Stimulated activated CD4-positive, alpha-beta T cell treated with anti-CD3 and anti-CD28 coated beads, Interleukin-1b, Interleukin-23, amount 100 ng/mL, for 24 hours (primary cell): ENCODE data around the gene ZNF627.
"Not testable (repeated sequence)": the region's sequence is repeated elsewhere in the genome, so short reads cannot be mapped to it uniquely, and the experiment has no call there.

ENCODE experiments used
- DNase-seq, 4 experiments: peaks; one replicate each; pipeline ENCODE4 v3.0.0-alpha.2; 2020; ENCODE audit warnings: low read depth in 4 of 4, low spot score in 1 of 4

Gene ZNF627

GRCh38 chr19:11597202-11598102 is at the start of gene ZNF627:
ZNF627 (plus strand) TSS chr19:11597483; CDS start chr19:11597628, 145 bp downstream.
- peak; percentile 89 to 99 (median 94) for DNase-seq

GRCh38 chr19:11547929-11548700 is 49.2 kb upstream of the ZNF627 start:
- no peak for DNase-seq

- no peak for DNase-seq
Measured at GRCh38 chr19:11549386-11549953, 47.8 kb upstream of the ZNF627 start.

GRCh38 chr19:11550265-11550664 is 47.0 kb upstream of the ZNF627 start:
- no peak for DNase-seq

GRCh38 chr19:11551603-11552235 is 45.6 kb upstream of the ZNF627 start:
- no peak for DNase-seq

GRCh38 chr19:11552666-11553372 is 44.5 kb upstream of the ZNF627 start:
- DNase-seq, result no peak

GRCh38 chr19:11554160-11554559 is 43.1 kb upstream of the ZNF627 start:
- no peak for DNase-seq

- DNase-seq, result no peak
Measured at GRCh38 chr19:11555246-11555645, 42.0 kb upstream of the ZNF627 start.

- DNase-seq, result no peak
Measured at GRCh38 chr19:11556634-11557420, 40.5 kb upstream of the ZNF627 start.

GRCh38 chr19:11558881-11559828 is 38.1 kb upstream of the ZNF627 start, which contains the start of gene ELOF1:
ELOF1 (minus strand) TSS chr19:11559230; CDS start chr19:11554347, 4,883 bp downstream.
- peak; percentile 85 to 96 (median 96) for DNase-seq

GRCh38 chr19:11560404-11561051 is 36.8 kb upstream of the ZNF627 start:
- peak in 1 of 4 experiments; percentile 43 for DNase-seq

- DNase-seq, result no peak
Measured at GRCh38 chr19:11563532-11563931, 33.8 kb upstream of the ZNF627 start.

GRCh38 chr19:11564082-11564807 is 33.0 kb upstream of the ZNF627 start:
- DNase-seq, result not testable (repeated sequence)

- DNase-seq, result not testable (repeated sequence)
Measured at GRCh38 chr19:11565649-11565980, 31.7 kb upstream of the ZNF627 start.

- no peak for DNase-seq
Measured at GRCh38 chr19:11566164-11566563, 31.1 kb upstream of the ZNF627 start.

- DNase-seq, result no peak
Measured at GRCh38 chr19:11570039-11570462, 27.2 kb upstream of the ZNF627 start.

- DNase-seq, result not testable (repeated sequence)
Measured at GRCh38 chr19:11573354-11573753, 23.9 kb upstream of the ZNF627 start.
